ENCODE results near the gene ZFAND3. TPM values are rescaled to one million over a fixed set of nuclear protein-coding genes. Genes with fewer than 3 reads are reported as not detected.
A peak's percentile ranks its signal among the peaks of the same experiment; 100 is the strongest.

Gene ZFAND3
- total and polyA plus RNA-seq, 10 of the 15 experiments (the other 5 are each of a cell fraction or from before 2014, with no cell fraction given), result 0.90 to 34.4 (median 16.3) TPM

DNA sequence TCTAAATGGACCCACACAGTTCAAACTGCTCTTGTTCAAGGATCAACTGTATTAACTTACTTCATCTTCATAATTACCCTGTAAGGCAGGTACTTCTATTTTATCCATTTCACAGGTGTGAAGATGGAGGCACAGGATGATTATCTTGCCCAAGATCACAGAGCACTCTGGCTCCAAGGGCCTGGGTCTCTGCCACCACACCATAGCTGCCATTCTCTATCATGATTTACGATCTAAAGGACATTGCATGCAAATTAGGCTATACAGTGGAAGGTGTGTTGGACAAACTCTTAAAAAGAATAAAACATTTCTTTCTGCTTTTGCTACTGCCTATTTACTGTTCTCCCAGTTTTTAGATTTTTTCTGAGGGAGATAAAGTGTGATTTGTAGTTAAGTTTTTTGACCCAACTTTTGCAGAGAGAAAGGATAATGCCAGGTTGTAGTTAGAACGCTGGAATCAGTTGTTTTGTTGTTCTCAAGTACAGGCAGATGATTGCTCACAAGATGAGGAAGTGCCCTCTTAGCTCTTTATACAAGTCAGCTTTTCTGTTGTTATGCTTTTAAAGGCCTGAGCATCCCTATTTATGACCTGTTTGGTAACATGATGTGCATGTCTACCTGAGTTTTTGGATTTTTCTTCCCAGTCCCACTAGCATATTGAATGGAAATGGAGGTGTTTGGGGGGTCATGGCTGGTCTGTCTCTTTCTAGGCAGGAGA, 247.9 kb downstream of the ZFAND3 start:
- H3K4me3 ChIP-seq, result no peak overlapping the region
- H3K27ac ChIP-seq (ENCODE audit: control insufficient read depth, insufficient read depth), result no peak overlapping the region
- no peak overlapping the region for H3K9ac ChIP-seq (ENCODE audit: control insufficient read depth, insufficient read depth, low read length)
- no peak overlapping the region for H2AFZ ChIP-seq (ENCODE audit: control insufficient read depth, low read depth, low read length)
- H3K27me3 ChIP-seq (replicated peaks in 1 of 2; ENCODE audit: control insufficient read depth in 2 of 2, insufficient read depth in 2 of 2, low read length in 1 of 2), result no peaks in the 10 kb centered on the region
- H3K4me1 ChIP-seq (ENCODE audit: control insufficient read depth, insufficient read depth, low read length), result peaks cover 3% of the 10 kb centered on the region; the same call in 1 of the 2 replicates
- RAD21 ChIA-PET (ENCODE audit: unreplicated experiment), result interaction anchor here (0.5 kb wide), 1 partner anchor 197 kb away, joined by 3 read pairs; no protein-coding TSS in a partner anchor
- FAIRE-seq (no peak), ATAC-seq (no peak), DNase-seq (ENCODE audit: low read depth, low spot score) (no peak)
- WGBS (ENCODE audit: insufficient coverage, insufficient replicate concordance, low lambda C conversion rate, missing lambda C conversion rate), result 51% methylated on average over 2 of the region's 2 CpGs
- no peak for TF ChIP-seq STAT3 (IDR thresholded peaks at IDR 0.05; ENCODE audit: low read depth, low read length)
- TF ChIP-seq SPI1 (IDR thresholded peaks at IDR 0.05; ENCODE audit: borderline replicate concordance, insufficient read depth, low read depth, low read length), result peak; percentile 57; the same call in 1 of the 2 replicates
- no peaks in the 10 kb centered on the region for H3K79me2 ChIP-seq (ENCODE audit: control insufficient read depth, insufficient read depth, low read length)
- no peaks in the 10 kb centered on the region for H3K9me3 ChIP-seq (replicated peaks; ENCODE audit: control insufficient read depth, insufficient read depth, low read length)
- CTCF ChIA-PET, result interaction anchor here (0.5 to 3.9 kb wide), 3 partner anchors 18 to 453 kb away, joined by 3 to 17 read pairs (median 4); no protein-coding TSS in a partner anchor
- BruUV-seq (replicated peaks), result no TSS peak
- H4K20me1 ChIP-seq (ENCODE audit: control insufficient read depth, insufficient read depth), result no peaks in the 10 kb centered on the region
- in situ Hi-C loops (cut with MboI) (no loop called here), intact Hi-C loops (cut with micrococcal nuclease; ENCODE audit: unreplicated experiment) (no loop called here)
- SMC1A ChIA-PET (ENCODE audit: uncharacterized antibody, unreplicated experiment), result interaction anchor here (1.4 kb wide), 1 partner anchor 34 kb away, joined by 3 read pairs; no protein-coding TSS in a partner anchor
- no peak overlapping the region for H3K4me2 ChIP-seq (ENCODE audit: control insufficient read depth, insufficient read depth)
- H3K36me3 ChIP-seq (ENCODE audit: control insufficient read depth in 2 of 2, insufficient read depth in 2 of 2, low read length in 1 of 2), result peaks cover 3 to 9% of the 10 kb centered on the region in 2 experiments; a peak in 2 of 4 replicates
- POLR2A ChIA-PET, result no interaction called here

DNA sequence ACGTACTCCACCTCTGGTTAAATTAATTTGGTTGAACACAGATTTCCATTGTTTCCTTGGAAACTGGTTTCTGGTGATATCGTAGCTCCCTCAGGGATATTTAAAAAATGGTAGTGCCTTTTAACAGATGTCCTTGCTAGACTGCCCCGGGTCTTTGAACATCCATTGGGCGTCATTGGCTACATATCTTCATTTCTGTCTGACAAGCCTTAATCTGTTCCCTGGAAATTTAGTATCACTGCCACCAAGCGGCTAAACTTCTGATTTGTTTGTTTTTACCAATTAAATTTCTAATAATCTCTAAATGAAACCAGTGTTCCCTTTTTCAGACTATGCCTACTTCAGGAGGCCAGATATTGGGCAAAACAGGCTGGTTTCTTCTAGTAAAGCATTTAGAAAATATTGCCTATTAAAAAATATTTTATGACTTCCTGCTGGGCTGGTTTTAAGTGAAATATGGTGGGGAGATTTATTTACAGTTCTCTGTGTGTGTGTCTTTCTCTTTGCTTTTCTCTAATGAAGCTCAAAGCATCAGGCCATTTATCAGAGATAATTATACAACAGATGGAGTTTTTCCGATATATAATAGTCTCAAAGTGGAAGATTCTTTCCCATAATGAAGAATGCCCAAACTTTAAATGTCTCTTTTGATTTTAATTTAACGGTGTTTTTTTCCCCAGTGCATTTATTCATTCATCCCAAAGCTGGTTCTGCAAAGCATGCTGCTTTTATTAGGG, 249.5 kb downstream of the ZFAND3 start:
- H3K9ac ChIP-seq (ENCODE audit: control insufficient read depth, insufficient read depth, low read length), result no peak overlapping the region
- ChIA-PET POLR2A (no interaction called here), SMC1A (ENCODE audit: uncharacterized antibody, unreplicated experiment) (interaction anchor here (1.1 to 1.5 kb wide), 2 partner anchors 12 to 35 kb away, joined by 3 to 5 read pairs; no protein-coding TSS in a partner anchor), RAD21 (ENCODE audit: unreplicated experiment) (no interaction called here), CTCF (interaction anchor here (1.2 to 3.9 kb wide), 2 partner anchors 35 to 364 kb away, joined by 3 to 17 read pairs; no protein-coding TSS in a partner anchor)
- H3K4me1 ChIP-seq (ENCODE audit: control insufficient read depth, insufficient read depth, low read length), result peaks cover 3% of the 10 kb centered on the region; the same call in 1 of the 2 replicates
- H2AFZ ChIP-seq (ENCODE audit: control insufficient read depth, low read depth, low read length), result no peak overlapping the region
- H3K4me2 ChIP-seq (ENCODE audit: control insufficient read depth, insufficient read depth), result no peak overlapping the region
- intact Hi-C loops (cut with micrococcal nuclease; ENCODE audit: unreplicated experiment) (no loop called here), in situ Hi-C loops (cut with MboI) (no loop called here)
- TF ChIP-seq YBX1 (IDR thresholded peaks at IDR 0.05), result no peak
- no peak for TF ChIP-seq NFYA (IDR thresholded peaks at IDR 0.05; ENCODE audit: borderline replicate concordance, low read depth, low read length)
- no peak for TF ChIP-seq DPF2 (IDR thresholded peaks at IDR 0.05)
- no peak for FAIRE-seq
- BruUV-seq (replicated peaks), result no TSS peak
- H3K27ac ChIP-seq (ENCODE audit: control insufficient read depth, insufficient read depth), result no peak overlapping the region
- 0 out of 4 replicates have a peak, but pooled peaks cover 0 to 2% of the 10 kb centered on the region in 2 experiments for H3K36me3 ChIP-seq (ENCODE audit: control insufficient read depth in 2 of 2, insufficient read depth in 2 of 2, low read length in 1 of 2)
- no peaks in the 10 kb centered on the region for H4K20me1 ChIP-seq (ENCODE audit: control insufficient read depth, insufficient read depth)
- no peaks in the 10 kb centered on the region for H3K9me3 ChIP-seq (replicated peaks; ENCODE audit: control insufficient read depth, insufficient read depth, low read length)
- ATAC-seq, result no peak
- no peak overlapping the region for H3K4me3 ChIP-seq
- DNase-seq (ENCODE audit: low read depth, low spot score), result no peak
- 78% methylated on average over 7 of the region's 7 CpGs for WGBS (ENCODE audit: insufficient coverage, insufficient replicate concordance, low lambda C conversion rate, missing lambda C conversion rate)
- no peaks in the 10 kb centered on the region for H3K79me2 ChIP-seq (ENCODE audit: control insufficient read depth, insufficient read depth, low read length)
- no peaks in the 10 kb centered on the region for H3K27me3 ChIP-seq (replicated peaks in 1 of 2; ENCODE audit: control insufficient read depth in 2 of 2, insufficient read depth in 2 of 2, low read length in 1 of 2)
